GM04503 (cell line): ENCODE results near the gene NOVA2.

Experiments
- DNase-seq: peaks from one replicate; pipeline ENCODE4 v3.0.0-alpha.2; 2012; ENCODE audit warnings: low read depth

The NOVA2 gene

GRCh38 chr19:46000491-46001246 lies 27.0 kb upstream of the NOVA2 start:
- DNase-seq: no peak

DNA sequence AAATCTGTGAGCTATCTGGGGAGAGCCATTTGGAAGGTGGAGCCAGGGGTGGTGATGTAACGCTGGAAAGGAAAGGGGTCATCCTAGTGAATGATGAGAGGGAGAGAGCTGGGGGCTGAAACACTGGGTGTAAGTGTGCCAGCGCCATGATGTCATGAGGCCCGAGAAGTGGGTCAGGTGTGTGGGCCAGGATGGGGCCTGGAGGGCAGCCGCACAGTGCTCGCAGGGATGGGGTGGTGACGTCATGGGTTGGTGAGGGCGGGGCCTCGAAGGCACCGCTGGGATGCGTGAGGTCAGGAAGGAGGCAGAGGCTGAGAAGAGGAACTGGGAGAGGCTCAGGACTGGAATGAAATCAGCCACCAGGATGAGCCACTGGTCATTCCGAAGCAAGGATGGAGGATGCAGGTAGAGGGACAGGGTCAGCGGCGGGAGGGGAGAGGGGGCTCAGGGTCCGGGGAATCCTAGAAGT lies 26.0 kb upstream of the NOVA2 start:
- DNase-seq: no peak

GRCh38 chr19:45998834-45999233 lies 25.2 kb upstream of the NOVA2 start:
- DNase-seq: no peak

- DNase-seq: no peak
These were observed 23.3 kb upstream of the NOVA2 start for GRCh38 chr19:45996933-45997332.

DNA sequence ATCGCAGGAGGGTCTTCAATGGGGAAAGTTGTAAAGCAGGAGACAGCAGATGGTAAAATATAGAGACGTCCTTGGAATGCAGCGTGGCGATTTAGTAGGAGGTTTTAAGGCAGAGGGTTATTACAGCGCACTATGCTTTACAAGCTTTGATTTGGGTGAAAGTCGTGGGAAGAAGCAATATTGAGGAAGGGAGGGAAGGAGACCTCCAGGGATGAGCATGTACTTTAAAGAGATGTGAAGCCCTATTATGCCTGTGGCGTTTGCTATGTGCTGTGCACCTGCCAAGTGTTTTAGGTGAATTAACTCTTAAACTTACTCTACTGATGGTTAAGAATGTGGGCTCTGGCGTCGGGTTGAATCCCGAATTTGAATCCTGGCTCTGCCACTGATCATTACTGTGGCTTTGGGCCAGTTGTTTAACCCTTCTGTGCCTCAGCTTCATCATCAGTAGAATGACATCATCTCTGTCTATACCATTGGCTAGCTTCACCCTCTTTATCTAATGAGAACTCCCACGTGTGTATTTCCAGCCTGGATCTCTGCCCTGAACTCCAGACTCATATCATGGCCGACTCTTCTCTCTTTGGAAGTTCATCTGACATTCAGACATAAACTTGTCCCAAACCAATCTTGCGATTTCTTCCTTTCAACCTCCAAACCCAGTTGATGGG lies 22.2 kb upstream of the NOVA2 start:
- DNase-seq: no peak

DNA sequence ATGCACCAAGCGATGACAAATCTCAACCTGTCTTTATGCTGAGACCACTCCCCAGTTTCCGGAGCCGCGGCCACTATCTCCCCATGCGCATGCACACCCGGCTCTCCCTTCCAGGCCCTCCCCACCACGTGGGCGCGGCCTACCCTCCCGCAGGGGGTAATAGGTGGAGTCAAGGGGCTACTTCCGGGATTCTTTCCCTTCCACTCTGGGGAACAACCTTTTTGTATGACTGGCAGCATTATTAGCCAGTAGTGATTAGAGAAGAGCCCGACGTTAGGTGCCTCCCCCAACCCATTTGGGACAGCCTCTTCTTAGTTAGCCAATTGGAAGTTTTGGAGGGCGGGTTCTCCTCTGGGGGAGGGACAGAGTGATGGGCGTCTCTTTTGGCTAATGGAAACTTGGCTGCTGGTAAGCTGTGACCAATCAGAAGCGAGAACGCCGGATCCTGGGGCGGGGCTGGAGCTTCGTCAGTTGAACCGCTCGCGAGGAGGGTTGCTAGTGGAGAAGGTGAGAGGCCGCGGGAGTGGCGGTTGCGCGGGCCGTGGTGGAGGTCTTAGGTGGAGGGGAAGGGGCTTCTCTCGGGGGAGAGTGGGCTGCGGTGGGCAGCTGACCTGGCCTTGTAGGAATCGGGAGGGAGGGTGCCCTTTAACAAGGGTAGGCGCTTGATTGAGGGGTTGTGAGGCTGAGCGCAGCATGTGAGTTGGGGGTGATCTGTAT lies 21.5 kb upstream of the NOVA2 start, which contains the start of gene CCDC61:
TSS of gene CCDC61 (plus strand) at position 470 of the 717 bp plus-strand sequence. CDS start 7,552 bp downstream, outside the sequence.
- DNase-seq: peak; percentile 99

DNA sequence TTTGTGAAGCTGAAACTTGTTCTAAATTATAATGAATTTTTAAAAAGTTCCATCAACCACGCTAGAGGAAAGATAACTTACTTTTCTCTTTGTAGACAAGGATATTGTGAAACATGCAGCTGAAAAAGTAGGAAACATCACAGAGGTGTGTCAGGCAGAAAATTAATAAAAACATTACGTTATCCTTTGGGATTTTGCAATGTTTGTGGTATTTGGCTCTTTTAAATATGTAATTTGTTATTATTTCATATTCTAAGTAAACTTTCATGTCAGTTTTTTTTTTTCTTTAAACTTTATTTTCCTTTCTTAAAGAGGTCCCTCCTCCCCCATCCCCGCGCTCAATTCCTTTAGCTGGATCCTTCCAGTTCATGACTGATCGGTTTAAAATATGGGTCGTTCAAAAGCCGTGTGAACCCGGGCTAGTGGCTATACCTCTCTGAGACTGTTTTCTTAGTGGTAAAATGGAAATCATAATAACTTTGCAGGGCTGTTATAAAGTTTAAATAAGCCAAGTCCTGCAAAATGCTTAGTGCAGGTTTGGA lies 20.9 kb upstream of the NOVA2 start:
- DNase-seq: no peak

GRCh38 chr19:45990113-45990728 lies 16.6 kb upstream of the NOVA2 start:
- no peak for DNase-seq

GRCh38 chr19:45985321-45985720 lies 11.7 kb upstream of the NOVA2 start:
- DNase-seq: no peak

DNA sequence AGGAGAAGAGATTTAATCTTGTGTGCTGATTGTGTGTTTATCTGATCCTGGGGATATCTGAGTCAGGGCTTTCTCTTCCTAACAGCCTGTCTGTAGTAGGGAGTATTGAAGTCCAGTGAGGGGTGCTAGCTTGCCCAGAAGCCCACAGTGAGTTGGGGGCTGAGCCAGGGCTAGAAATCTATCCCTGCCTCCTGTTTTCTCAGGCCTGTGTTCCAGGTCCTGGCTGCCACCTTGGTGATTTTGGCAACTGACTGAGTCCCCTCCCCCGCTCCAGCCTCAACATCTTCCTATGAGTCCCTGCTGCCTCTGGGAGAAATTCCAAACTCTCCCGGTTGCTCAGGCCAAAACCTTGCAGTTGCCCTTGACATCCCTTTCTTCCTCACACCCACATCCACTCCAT lies 7.7 kb upstream of the NOVA2 start:
- no peak for DNase-seq

- DNase-seq: no peak
These were observed 4.5 kb upstream of the NOVA2 start for GRCh38 chr19:45978156-45978555.

- no peak for DNase-seq
These were observed 2.5 kb upstream of the NOVA2 start for GRCh38 chr19:45976178-45976577.

GRCh38 chr19:45975306-45976070 lies 1.8 kb upstream of the NOVA2 start:
- DNase-seq: no peak

DNA sequence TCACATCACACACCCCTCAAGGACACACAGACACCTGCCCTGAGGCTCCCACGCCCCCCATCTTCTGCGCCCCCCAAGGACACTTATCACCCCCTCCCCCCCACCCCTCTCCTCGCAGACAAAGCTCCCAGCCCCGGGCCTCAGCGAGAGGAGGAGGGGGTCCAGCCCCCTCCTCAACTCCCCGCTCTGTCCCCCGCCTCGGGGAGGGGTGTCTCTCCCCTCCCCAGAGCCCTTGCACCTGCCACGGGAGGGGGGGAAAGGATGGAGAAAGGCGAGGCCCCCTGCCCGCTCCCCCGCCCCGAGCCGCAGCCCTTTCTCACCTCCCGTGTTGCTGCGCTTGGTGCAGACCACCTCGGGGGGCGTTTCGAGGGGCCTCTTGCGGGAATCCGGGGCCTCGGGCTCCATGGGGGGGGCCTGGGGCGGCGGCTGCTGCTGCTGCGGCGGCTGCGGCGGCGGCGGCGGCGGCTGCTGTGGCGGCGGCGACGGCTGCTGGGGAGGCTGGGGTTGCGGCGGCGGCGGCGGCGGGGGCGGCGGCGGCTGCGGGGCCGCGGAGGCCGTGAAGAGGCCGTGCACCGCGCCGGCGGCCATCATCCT lies 621 bp downstream of the NOVA2 start:
- DNase-seq: no peak

GRCh38 chr19:45972081-45972946 lies 1.4 kb downstream of the NOVA2 start:
- DNase-seq: no peak

DNA sequence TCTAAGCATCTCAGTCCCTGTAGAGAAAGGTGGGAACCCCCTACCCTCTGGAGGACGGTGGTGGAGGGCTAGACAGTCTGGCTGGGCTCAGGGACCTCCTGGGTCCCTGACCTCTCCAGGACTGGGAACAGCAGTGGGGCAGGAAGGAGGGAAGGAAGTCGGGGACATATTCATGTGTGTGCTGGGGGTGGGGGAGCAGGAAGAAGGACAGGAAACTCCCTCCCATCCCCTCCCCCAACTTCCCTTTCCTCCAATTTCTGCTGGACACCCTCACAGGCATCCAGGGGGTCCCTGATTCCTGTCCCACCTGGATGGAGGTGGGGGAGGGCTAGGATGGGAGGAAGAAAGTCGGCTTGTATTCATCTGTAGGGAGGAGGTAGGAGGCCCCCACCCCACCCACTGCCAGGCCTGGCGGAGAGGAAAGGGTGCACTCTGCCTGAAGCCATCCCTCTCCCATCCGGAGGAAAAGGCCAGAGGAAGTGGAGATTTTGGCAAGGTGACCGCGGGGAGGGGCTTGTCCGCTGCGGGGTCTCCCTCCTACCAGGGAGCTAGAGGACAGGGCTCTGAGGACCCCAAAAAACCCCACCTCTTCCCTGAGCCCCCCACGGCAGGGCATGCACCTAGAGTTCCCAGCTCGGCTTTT lies 2.3 kb downstream of the NOVA2 start:
- no peak for DNase-seq

GRCh38 chr19:45969676-45970075 lies 4.0 kb downstream of the NOVA2 start:
- DNase-seq: no peak

DNA sequence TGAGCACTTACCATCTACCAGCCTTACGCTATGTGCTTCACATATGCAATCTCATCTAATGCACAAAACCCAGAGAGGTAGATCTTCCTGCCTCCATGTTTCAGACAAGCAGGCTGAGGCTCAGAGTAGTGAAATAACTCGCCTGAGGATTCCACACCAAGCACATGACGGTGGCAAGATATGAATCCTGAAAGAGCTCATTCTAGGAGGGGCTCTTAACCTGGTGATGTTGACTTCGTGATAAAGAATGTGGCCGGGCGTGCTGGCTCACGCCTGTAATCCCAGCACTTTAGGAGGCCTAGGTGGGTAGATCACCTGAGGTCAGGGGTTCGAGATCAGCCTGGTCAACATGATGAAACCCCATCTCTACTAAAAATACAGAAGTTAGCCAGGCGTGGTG lies 5.0 kb downstream of the NOVA2 start:
- no peak for DNase-seq

DNA sequence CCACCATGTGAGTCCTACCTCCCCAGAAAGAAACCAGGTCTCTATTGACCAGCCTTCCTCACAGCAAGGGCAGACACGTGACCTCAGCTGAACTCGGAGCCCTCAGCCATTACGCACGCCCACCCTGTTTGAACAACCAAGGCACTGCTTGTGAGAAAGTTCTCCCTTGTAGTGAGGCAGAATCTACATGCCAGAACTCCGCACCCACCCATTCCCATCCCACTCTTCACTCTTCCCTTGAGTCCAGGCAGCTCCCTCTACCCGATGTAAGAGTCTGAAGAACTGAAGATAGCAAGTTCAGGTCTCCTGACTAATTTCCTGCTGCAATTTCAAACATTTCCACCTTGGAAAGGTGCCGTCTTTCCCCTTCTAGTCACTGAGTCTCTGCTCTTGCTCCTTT lies 6.4 kb downstream of the NOVA2 start:
- DNase-seq: no peak
